Measurements from ENCODE around the gene CDC20B. TPM values are rescaled to one million over a fixed set of nuclear protein-coding genes. Genes with fewer than 3 reads are reported as not detected.

The CDC20B gene
- total RNA-seq (2014; rRNA removed; shearing (Covaris generic)): not detected in 2 replicates

- DNase-seq (ENCODE audit: low read depth): peak; percentile 74
These were observed at the start of gene CDC20B for GRCh38 chr5:55172937-55173686. TSS of gene CDC20B (minus strand) at chr5:55173177. CDS start at chr5:55173000, 177 bp downstream.

- no peak for DNase-seq (ENCODE audit: low read depth)
These were observed 49.4 kb upstream of the CDC20B start for GRCh38 chr5:55222092-55222984.

- DNase-seq (ENCODE audit: low read depth): no peak
These were observed 47.6 kb upstream of the CDC20B start for GRCh38 chr5:55220433-55221185.

- no peak for DNase-seq (ENCODE audit: low read depth)
These were observed 46.8 kb upstream of the CDC20B start for GRCh38 chr5:55219770-55220169.

GRCh38 chr5:55218967-55219366, 46.0 kb upstream of the CDC20B start:
- no peak for DNase-seq (ENCODE audit: low read depth)

GRCh38 chr5:55211184-55211874, 38.4 kb upstream of the CDC20B start:
- no peak for DNase-seq (ENCODE audit: low read depth)

GRCh38 chr5:55205001-55205400, 32.0 kb upstream of the CDC20B start:
- no peak for DNase-seq (ENCODE audit: low read depth)

GRCh38 chr5:55191165-55191564, 18.2 kb upstream of the CDC20B start:
- no peak for DNase-seq (ENCODE audit: low read depth)

GRCh38 chr5:55188656-55189540, 15.9 kb upstream of the CDC20B start:
- DNase-seq (ENCODE audit: low read depth): no peak

GRCh38 chr5:55187370-55187769, 14.4 kb upstream of the CDC20B start:
- peak; percentile 15 for DNase-seq (ENCODE audit: low read depth)

GRCh38 chr5:55180016-55180415, 7.0 kb upstream of the CDC20B start:
- DNase-seq (ENCODE audit: low read depth): no peak

GRCh38 chr5:55177078-55177477, 4.1 kb upstream of the CDC20B start:
- no peak for DNase-seq (ENCODE audit: low read depth)

- DNase-seq (ENCODE audit: low read depth): peak; percentile 75
These were observed 3.3 kb upstream of the CDC20B start for GRCh38 chr5:55176176-55176818.

GRCh38 chr5:55175781-55176175, 2.8 kb upstream of the CDC20B start:
- no peak for DNase-seq (ENCODE audit: low read depth)

GRCh38 chr5:55173687-55174230, 782 bp upstream of the CDC20B start:
- no peak for DNase-seq (ENCODE audit: low read depth)

- peak; percentile 76 for DNase-seq (ENCODE audit: low read depth)
These were observed 702 bp downstream of the CDC20B start for GRCh38 chr5:55172051-55172899.

GRCh38 chr5:55171471-55171870, 1.5 kb downstream of the CDC20B start:
- no peak for DNase-seq (ENCODE audit: low read depth)

GRCh38 chr5:55162666-55163065, 10.3 kb downstream of the CDC20B start:
- DNase-seq (ENCODE audit: low read depth): no peak
